K562 (cell line): ENCODE data around the gene PPM1M. TPM values are rescaled to one million over a fixed set of nuclear protein-coding genes. Genes with fewer than 3 reads are reported as not detected.

Source experiments
- CBFA2T2 ChIP-seq: fragments of 450-650 bp; conservative IDR thresholded peaks from 2 replicates; pipeline ENCODE4 v1.6.1; 2017; ENCODE audit warnings: mild to moderate bottlenecking
- CBX5 ChIP-seq: IDR thresholded peaks from 2 replicates; pipeline ENCODE4 v1.6.1; 2014; ENCODE audit warnings: low read depth, borderline replicate concordance
- EGR1 ChIP-seq: fragments of 450-650 bp; conservative IDR thresholded peaks from 2 replicates; pipeline ENCODE4 v1.6.1; 2017; ENCODE audit warnings: mild to moderate bottlenecking
- ESRRA ChIP-seq: fragments of 450-650 bp; IDR thresholded peaks from 2 replicates; pipeline ENCODE4 v1.6.1; 2014; ENCODE audit warnings: low read depth, mild to moderate bottlenecking, moderate library complexity, borderline replicate concordance
- MYC ChIP-seq, 2 experiments: fragments of 250-450 bp in 1 of 2; sonication (Bioruptor Pico) in 1 of 2; IDR thresholded peaks; 2 replicates each; pipeline versions ENCODE4 v1.5.1 to v1.6.1; 2012 to 2021; ENCODE audit warnings: low read depth in 2 of 2, borderline replicate concordance in 1 of 2, improper control_type of control experiment in 1 of 2, low read length in 1 of 2, mild to moderate bottlenecking in 1 of 2, moderate library complexity in 1 of 2
- NFYB ChIP-seq: IDR thresholded peaks from 2 replicates; pipeline ENCODE4 v1.6.1; 2011; ENCODE audit warnings: mild to moderate bottlenecking, moderate library complexity; ENCODE audit not compliant: insufficient read length; ENCODE audit errors: extremely low read depth
- SMARCC2 ChIP-seq: fragments of 450-650 bp; IDR thresholded peaks from 2 replicates; pipeline ENCODE4 v1.6.1; 2017; ENCODE audit warnings: antibody characterized with exemption, moderate library complexity, mild to moderate bottlenecking, low read depth
- ZEB2 ChIP-seq: fragments of 450-650 bp; IDR thresholded peaks from 2 replicates; pipeline ENCODE4 v1.6.1; 2016
- ZSCAN29 ChIP-seq: fragments of 450-650 bp; IDR thresholded peaks from 2 replicates; pipeline ENCODE4 v1.6.1; 2017
- polyA plus RNA-seq, 8 experiments: library from polyadenylated mRNA; depleted of rRNA in 4 of 8; stranded (reverse) in 5 of 8; unstranded in 3 of 8; fragments of >200 nt; fragmentation: Nextera tagmentation in 2 of 8; fragmentation: Illumina TruSeq in 1 of 8; extraction: Ambion mirVana in 2 of 8; extraction: Trizol in 1 of 8; gene quantifications; 2 replicates each; pipeline versions ENCODE4 v1.2.1 to v1.2.3, GENCODE V29; 2011 to 2014; ENCODE audit warnings: inconsistent platforms in 1 of 8, missing spikeins in 1 of 8
- total RNA-seq, 7 experiments: library from RNA; depleted of rRNA in 6 of 7; stranded (reverse); fragments of >200 nt in 6 of 7; fragmentation: Illumina TruSeq in 2 of 7; extraction: Trizol in 2 of 7; gene quantifications; 2 replicates each; pipeline versions ENCODE4 v1.2.1 to v1.2.3, GENCODE V29; 2011 to 2021; ENCODE audit warnings: low replicate concordance in 1 of 7
- TF ChIP-seq, protein P1 (sequence below): fragments of 450-650 bp; conservative IDR thresholded peaks from 2 replicates; pipeline ENCODE4 v1.6.1; 2016; ENCODE audit warnings: missing genetic modification characterization, low read depth, mild to moderate bottlenecking, control low read depth, missing compliant biosample characterization
- TF ChIP-seq, protein P2 (sequence below), 3 experiments: fragments of 200-800 bp in 1 of 3; sonication (Bioruptor generic) in 1 of 3; sonication (generic) in 1 of 3; formaldehyde crosslinking in 1 of 3; IDR thresholded peaks; 2 replicates each; pipeline versions ENCODE4 v1.6.1 to v1.8.0; 2016 to 2022; ENCODE audit warnings: mild to moderate bottlenecking in 2 of 3, missing compliant biosample characterization in 2 of 3, missing genetic modification characterization in 2 of 3, missing genetic modification reagents in 1 of 3
- TF ChIP-seq, protein P3 (sequence below): sonication (generic); formaldehyde crosslinking; IDR thresholded peaks from 2 replicates; pipeline ENCODE4 v1.8.0; 2022; ENCODE audit warnings: missing genetic modification reagents, mild to moderate bottlenecking, moderate library complexity, borderline replicate concordance
- TF ChIP-seq, protein P4 (sequence below), 2 experiments: fragments of 450-650 bp in 1 of 2; sonication (generic) in 1 of 2; formaldehyde crosslinking in 1 of 2; IDR thresholded peaks; 2 replicates each; pipeline versions ENCODE4 v1.7.1 to v1.9.0; 2016 to 2022; ENCODE audit warnings: inconsistent platforms in 1 of 2, mild to moderate bottlenecking in 1 of 2, missing genetic modification reagents in 1 of 2

The PPM1M gene
- total and polyA plus RNA-seq, 9 of the 15 experiments (the other 6 are each of a cell fraction or from before 2014, with no cell fraction given) = 1.4 to 9.2 (median 4.4) TPM

DNA sequence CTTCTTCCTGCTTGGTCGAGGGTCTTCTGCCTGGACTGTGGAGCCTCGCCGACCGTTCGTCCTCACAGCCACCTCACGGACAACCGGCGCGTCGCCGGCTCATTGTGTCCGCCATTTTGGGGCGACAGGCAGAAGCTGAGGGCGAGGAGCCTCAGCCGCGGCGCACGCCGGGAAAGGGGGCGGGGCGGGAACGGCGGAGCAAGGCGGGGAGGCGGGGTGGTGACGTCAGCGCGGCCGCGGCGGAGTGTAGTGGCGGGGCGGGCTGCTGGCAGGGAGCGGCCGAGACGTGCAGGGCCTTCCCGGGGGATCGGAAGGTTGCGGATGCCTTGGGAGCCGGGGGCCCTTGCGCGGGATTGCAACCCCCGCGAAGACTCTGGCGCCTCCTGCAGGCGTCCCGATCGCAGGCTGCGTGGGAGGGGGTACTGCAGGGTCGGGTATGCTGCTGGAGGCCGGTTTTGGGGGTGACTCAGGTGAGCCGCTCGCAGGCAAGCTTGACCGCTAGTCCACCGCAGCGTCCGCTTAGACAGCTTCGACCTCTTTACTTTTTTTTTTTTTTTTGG, 33.0 kb downstream of the PPM1M start, which contains the start of gene WDR82 (continued):
- TF ChIP-seq, protein P1, sequence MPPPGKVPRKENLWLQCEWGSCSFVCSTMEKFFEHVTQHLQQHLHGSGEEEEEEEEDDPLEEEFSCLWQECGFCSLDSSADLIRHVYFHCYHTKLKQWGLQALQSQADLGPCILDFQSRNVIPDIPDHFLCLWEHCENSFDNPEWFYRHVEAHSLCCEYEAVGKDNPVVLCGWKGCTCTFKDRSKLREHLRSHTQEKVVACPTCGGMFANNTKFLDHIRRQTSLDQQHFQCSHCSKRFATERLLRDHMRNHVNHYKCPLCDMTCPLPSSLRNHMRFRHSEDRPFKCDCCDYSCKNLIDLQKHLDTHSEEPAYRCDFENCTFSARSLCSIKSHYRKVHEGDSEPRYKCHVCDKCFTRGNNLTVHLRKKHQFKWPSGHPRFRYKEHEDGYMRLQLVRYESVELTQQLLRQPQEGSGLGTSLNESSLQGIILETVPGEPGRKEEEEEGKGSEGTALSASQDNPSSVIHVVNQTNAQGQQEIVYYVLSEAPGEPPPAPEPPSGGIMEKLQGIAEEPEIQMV = peak; percentile 85
- TF ChIP-seq, protein P2, sequence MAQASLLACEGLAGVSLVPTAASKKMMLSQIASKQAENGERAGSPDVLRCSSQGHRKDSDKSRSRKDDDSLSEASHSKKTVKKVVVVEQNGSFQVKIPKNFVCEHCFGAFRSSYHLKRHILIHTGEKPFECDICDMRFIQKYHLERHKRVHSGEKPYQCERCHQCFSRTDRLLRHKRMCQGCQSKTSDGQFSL (CRISPR knock-in tag; IDR thresholded peaks at IDR 0.05) = peak; percentile 35; the same call in 1 of the 2 replicates
- TF ChIP-seq, protein P2 (tag; IDR thresholded peaks at IDR 0.05) = no peak
- TF ChIP-seq CBFA2T2 = no peak
- peak; percentile 89 for TF ChIP-seq EGR1
- peak; percentile 49; the same call in 1 of the 2 replicates for TF ChIP-seq SMARCC2
- peak; percentile 64; the same call in 1 of the 2 replicates for TF ChIP-seq ZEB2
- peak; percentile 41 for TF ChIP-seq MYC (IDR thresholded peaks at IDR 0.05; ENCODE audit: low read depth, low read length)
- no peak for TF ChIP-seq MYC (CRISPR knock-in tag; IDR thresholded peaks at IDR 0.05; ENCODE audit: borderline replicate concordance, low read depth)
- TF ChIP-seq, protein P3, sequence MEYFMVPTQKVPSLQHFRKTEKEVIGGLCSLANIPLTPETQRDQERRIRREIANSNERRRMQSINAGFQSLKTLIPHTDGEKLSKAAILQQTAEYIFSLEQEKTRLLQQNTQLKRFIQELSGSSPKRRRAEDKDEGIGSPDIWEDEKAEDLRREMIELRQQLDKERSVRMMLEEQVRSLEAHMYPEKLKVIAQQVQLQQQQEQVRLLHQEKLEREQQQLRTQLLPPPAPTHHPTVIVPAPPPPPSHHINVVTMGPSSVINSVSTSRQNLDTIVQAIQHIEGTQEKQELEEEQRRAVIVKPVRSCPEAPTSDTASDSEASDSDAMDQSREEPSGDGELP = peak; percentile 48; the same call in 1 of the 2 replicates
- TF ChIP-seq ESRRA = no peak; the same call in 1 of the 2 replicates
- TF ChIP-seq NFYB = no peak
- TF ChIP-seq, protein P4, sequence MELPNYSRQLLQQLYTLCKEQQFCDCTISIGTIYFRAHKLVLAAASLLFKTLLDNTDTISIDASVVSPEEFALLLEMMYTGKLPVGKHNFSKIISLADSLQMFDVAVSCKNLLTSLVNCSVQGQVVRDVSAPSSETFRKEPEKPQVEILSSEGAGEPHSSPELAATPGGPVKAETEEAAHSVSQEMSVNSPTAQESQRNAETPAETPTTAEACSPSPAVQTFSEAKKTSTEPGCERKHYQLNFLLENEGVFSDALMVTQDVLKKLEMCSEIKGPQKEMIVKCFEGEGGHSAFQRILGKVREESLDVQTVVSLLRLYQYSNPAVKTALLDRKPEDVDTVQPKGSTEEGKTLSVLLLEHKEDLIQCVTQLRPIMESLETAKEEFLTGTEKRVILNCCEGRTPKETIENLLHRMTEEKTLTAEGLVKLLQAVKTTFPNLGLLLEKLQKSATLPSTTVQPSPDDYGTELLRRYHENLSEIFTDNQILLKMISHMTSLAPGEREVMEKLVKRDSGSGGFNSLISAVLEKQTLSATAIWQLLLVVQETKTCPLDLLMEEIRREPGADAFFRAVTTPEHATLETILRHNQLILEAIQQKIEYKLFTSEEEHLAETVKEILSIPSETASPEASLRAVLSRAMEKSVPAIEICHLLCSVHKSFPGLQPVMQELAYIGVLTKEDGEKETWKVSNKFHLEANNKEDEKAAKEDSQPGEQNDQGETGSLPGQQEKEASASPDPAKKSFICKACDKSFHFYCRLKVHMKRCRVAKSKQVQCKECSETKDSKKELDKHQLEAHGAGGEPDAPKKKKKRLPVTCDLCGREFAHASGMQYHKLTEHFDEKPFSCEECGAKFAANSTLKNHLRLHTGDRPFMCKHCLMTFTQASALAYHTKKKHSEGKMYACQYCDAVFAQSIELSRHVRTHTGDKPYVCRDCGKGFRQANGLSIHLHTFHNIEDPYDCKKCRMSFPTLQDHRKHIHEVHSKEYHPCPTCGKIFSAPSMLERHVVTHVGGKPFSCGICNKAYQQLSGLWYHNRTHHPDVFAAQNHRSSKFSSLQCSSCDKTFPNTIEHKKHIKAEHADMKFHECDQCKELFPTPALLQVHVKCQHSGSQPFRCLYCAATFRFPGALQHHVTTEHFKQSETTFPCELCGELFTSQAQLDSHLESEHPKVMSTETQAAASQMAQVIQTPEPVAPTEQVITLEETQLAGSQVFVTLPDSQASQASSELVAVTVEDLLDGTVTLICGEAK (IDR thresholded peaks at IDR 0.05) = 0 out of 2 replicates have a peak, but pooled peaks have one; percentile 23
- TF ChIP-seq, protein P4 (CRISPR knock-in tag; IDR thresholded peaks at IDR 0.05) = no peak
- no peak for TF ChIP-seq CBX5
- TF ChIP-seq ZSCAN29 = 0 out of 2 replicates have a peak, but pooled peaks have one; percentile 23
